OCI-LY1 (cell line): Measurements from ENCODE around the gene TANC1.

Source experiments
- H2AFZ ChIP-seq: fragments of 200-600 bp; sonication (generic), shearing (Covaris generic); 2 replicates; pipeline ENCODE4 v1.6.0; 2014; ENCODE audit warnings: antibody characterized with exemption, mild to moderate bottlenecking, low read length
- H3F3A ChIP-seq: fragments of 200-600 bp; sonication (generic), shearing (Covaris generic); 2 replicates; pipeline ENCODE4 v1.6.0; 2014; ENCODE audit warnings: mild to moderate bottlenecking, antibody characterized with exemption, low read length, moderate library complexity; ENCODE audit not compliant: insufficient read depth
- H3K27ac ChIP-seq: fragments of 200-600 bp; sonication (generic); 2 replicates; pipeline ENCODE4 v1.5.1; 2014; ENCODE audit warnings: low read length, mixed run types, mild to moderate bottlenecking, low read depth; ENCODE audit not compliant: poor library complexity, severe bottlenecking
- H3K27me3 ChIP-seq: fragments of 200-600 bp; sonication (generic); 2 replicates; pipeline ENCODE4 v1.6.0; 2014; ENCODE audit warnings: antibody characterized with exemption, mild to moderate bottlenecking, low read length, moderate library complexity; ENCODE audit not compliant: insufficient read depth
- H3K36me3 ChIP-seq: fragments of 200-600 bp; sonication (generic); 2 replicates; pipeline ENCODE4 v1.6.1; 2014; ENCODE audit warnings: mild to moderate bottlenecking, antibody characterized with exemption, low read length, moderate library complexity, mixed read lengths; ENCODE audit not compliant: insufficient read depth
- H3K4me1 ChIP-seq: fragments of 200-600 bp; sonication (generic); 2 replicates; pipeline ENCODE4 v1.5.1; 2014; ENCODE audit warnings: mild to moderate bottlenecking, low read length, moderate library complexity; ENCODE audit not compliant: insufficient read depth, severe bottlenecking
- H3K4me2 ChIP-seq: fragments of 200-600 bp; sonication (generic), shearing (Covaris generic); 2 replicates; pipeline ENCODE4 v1.6.1; 2014; ENCODE audit warnings: low read length
- H3K4me3 ChIP-seq: fragments of 200-600 bp; sonication (generic); 2 replicates; pipeline ENCODE4 v1.5.1; 2014; ENCODE audit warnings: low read length, low read depth, mild to moderate bottlenecking, mixed read lengths; ENCODE audit not compliant: poor library complexity, severe bottlenecking
- H3K79me2 ChIP-seq: fragments of 200-600 bp; shearing (Covaris generic); 2 replicates; pipeline ENCODE4 v1.6.1; 2016; ENCODE audit warnings: mixed run types, low read length, mixed read lengths; ENCODE audit not compliant: insufficient read depth
- H3K9ac ChIP-seq: fragments of 200-600 bp; sonication (generic), shearing (Covaris generic); 2 replicates; pipeline ENCODE4 v1.6.1; 2014; ENCODE audit warnings: mild to moderate bottlenecking, low read length, mixed read lengths
- H3K9me2 ChIP-seq: fragments of 200-600 bp; sonication (generic), shearing (Covaris generic); 2 replicates; pipeline ENCODE4 v1.6.1; 2014; ENCODE audit warnings: low read depth, mild to moderate bottlenecking, low read length, mixed read lengths
- H3K9me3 ChIP-seq: fragments of 200-600 bp; shearing (Covaris generic); 2 replicates; pipeline ENCODE4 v1.6.1; 2014; ENCODE audit warnings: low read length, mixed read lengths
- H4K20me1 ChIP-seq: fragments of 200-600 bp; sonication (generic), shearing (Covaris generic); 2 replicates; pipeline ENCODE4 v1.6.0; 2016; ENCODE audit warnings: mild to moderate bottlenecking, low read length; ENCODE audit not compliant: insufficient read depth
- CTCF ChIP-seq: fragments of 200-600 bp; sonication (generic), shearing (Covaris generic); IDR thresholded peaks from 2 replicates; pipeline ENCODE4 v1.5.1; 2017; ENCODE audit warnings: mild to moderate bottlenecking, antibody characterized with exemption, low read length, moderate library complexity, mixed read lengths
- EZH2 ChIP-seq: fragments of 200-600 bp; sonication (generic), shearing (Covaris generic); IDR thresholded peaks from 2 replicates; pipeline ENCODE4 v1.8.0; 2017; ENCODE audit warnings: borderline replicate concordance, mixed run types, mild to moderate bottlenecking, antibody characterized with exemption, low read length, moderate library complexity, mixed read lengths

The TANC1 gene

DNA sequence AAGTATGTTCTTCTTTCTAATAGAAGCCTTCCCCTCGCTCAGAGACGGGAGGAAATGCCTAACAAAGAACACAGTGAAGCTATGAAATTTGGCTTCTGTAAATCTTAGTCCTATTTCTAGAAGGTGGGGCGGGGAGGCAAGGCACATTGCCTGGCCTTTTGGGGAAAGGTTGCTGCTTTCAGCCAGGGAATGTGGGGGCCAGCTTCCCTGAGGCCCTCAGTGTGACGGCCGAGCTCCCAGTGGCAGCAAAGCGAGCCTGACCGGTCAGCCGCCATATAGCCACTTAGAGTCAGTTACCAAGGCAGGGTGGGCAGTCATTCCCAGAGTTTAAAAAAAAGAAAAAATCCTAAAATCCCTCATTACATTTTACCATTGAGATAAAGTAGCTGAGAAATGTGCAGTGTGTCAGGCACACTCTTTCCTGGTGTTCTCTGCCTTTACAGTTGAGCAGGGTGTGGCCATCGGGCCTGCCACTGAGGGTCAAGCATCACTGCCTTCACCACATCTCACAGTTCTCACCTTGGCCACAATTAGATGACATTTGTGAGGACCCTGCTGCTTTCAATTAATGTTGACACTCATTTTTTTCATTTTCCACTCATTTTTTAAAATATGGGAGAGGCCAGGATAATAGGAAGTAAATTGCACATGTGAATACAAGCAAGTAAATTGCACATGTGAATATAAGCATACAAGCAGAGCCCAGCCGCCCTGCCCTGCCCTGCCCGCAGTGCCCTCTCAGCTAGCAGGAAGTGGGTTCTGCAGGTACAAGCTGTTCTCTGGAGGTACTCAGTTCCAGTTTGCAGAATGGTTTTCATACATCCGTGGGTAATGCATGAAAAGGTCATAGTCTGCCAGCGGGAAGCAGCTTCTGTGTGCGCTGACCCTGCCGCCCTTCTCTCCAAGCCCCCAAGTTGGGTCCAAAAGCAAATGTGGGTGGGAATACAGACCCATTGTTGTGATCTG, 241.2 kb downstream of the TANC1 start:
- H3K9ac ChIP-seq: no peak overlapping the region
- no peaks in the 10 kb centered on the region for H3F3A ChIP-seq
- H3K9me3 ChIP-seq: no peaks in the 10 kb centered on the region
- H3K9me2 ChIP-seq: no peaks in the 10 kb centered on the region
- H4K20me1 ChIP-seq: no peaks in the 10 kb centered on the region
- no peak overlapping the region for H3K27ac ChIP-seq
- no peaks in the 10 kb centered on the region for H3K4me1 ChIP-seq
- no peaks in the 10 kb centered on the region for H3K36me3 ChIP-seq
- no peak overlapping the region for H3K4me2 ChIP-seq
- TF ChIP-seq CTCF (no peak), EZH2 (no peak)
- no peaks in the 10 kb centered on the region for H3K79me2 ChIP-seq
- H3K27me3 ChIP-seq: no peaks in the 10 kb centered on the region
- no peak overlapping the region for H2AFZ ChIP-seq
- no peak overlapping the region for H3K4me3 ChIP-seq

DNA sequence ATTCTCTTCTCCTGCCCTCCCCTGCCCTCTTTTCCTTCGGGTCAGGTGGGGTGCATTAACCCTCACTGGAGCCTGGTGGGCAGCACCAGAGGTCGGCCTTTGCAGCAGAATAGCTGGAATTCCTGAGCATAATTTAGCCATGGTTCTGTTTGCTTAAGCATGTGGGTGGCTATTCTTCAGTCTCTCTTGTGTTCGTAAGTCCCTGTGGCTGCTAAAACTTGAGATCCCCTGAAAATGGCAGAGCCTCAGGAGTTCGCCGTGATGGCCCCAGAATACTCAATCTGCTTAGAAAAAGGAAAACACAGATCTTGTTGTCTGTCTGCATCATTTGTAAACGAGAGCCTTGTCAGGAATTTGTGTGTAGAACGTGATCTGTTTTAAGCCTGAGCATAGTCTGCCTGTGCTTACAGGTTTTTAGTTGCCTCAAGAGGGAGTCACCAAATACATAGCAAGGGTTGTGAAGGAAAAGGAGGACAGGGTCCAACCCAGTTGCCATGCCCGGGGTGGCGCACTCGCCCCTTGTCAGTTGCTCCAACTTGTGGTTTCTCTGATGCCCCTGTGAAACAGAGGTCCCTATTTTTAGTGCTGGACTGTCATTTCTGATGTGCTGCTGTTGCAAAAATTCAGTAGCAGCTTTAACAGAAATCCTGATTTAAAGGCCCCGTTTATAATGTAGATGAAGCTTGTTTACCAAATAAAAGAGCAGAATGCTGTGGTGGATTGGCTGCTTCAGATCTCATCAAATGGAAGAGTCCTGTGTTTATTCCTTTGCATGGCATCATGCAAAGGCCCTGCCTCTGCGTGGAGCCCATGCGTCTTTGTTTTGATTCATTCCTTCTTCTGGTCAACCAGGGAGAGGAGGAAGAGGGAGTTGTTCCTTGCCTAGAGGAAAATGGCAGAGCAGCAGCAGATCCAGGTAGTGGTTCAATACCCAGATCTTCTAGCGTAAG, 243.3 kb downstream of the TANC1 start:
- Histone ChIP-seq H3K4me2 (no peak overlapping the region), H3K9me2 (no peaks in the 10 kb centered on the region), H3K79me2 (no peaks in the 10 kb centered on the region), H4K20me1 (no peaks in the 10 kb centered on the region), H3K27ac (no peak overlapping the region), H2AFZ (no peak overlapping the region), H3K9me3 (no peaks in the 10 kb centered on the region), H3K9ac (no peak overlapping the region), H3K4me3 (no peak overlapping the region), H3K27me3 (no peaks in the 10 kb centered on the region), H3F3A (no peaks in the 10 kb centered on the region), H3K4me1 (no peaks in the 10 kb centered on the region), H3K36me3 (no peaks in the 10 kb centered on the region)
- TF ChIP-seq CTCF: peak; percentile 31; the same call in 1 of the 2 replicates
- no peak for TF ChIP-seq EZH2

DNA sequence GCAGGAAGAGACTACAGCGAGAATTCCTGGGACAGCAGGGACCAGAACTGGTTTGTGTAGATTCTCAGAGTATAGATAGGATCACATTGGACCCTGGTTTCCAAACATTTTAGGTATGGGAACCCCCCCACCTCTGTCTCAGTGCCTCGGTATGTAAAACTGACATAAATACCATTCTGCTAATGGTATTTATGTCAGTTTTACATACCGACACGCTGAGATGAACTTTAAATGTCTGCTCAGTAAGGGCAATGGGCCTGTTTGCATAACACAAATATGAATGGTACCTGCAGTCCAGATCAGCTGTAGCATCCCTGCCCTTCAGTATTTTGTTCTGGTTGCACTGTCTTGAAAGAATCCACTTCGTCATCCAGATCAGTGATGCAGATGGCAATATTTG, 244.9 kb downstream of the TANC1 start:
- Histone ChIP-seq H3F3A (no peaks in the 10 kb centered on the region), H3K27ac (no peak overlapping the region), H3K4me3 (no peak overlapping the region), H3K9me2 (no peaks in the 10 kb centered on the region), H3K4me1 (no peaks in the 10 kb centered on the region), H3K36me3 (no peaks in the 10 kb centered on the region), H2AFZ (no peak overlapping the region), H3K27me3 (no peaks in the 10 kb centered on the region), H3K9me3 (no peaks in the 10 kb centered on the region), H3K4me2 (no peak overlapping the region), H4K20me1 (no peaks in the 10 kb centered on the region), H3K79me2 (no peaks in the 10 kb centered on the region), H3K9ac (no peak overlapping the region)
- TF ChIP-seq EZH2: no peak
- TF ChIP-seq CTCF: no peak
